ENCODE results near the gene MGST2.
A peak's percentile ranks its signal among the peaks of the same experiment; 100 is the strongest.

Gene MGST2

DNA sequence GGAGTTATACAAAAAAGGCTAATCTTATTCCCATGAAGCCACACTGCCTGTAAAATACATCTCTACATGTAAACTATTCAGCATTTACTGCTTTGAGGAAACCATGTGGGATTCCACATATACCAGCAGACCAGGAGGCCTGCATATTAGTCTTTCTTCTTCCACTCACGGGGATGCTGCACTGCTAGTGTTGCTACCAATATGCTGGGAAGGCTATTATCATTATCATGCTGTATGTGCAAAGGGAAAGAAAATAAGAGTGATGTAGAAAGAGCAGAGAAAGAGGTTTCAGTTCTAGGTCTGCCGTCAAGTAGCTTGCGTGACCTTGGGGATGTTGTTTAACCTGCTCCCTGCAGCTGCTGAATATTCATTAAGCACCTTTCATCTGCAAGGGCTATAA is 61.0 kb downstream of the MGST2 start:
- H3K9ac ChIP-seq (ENCODE audit: low read length) = no peak overlapping the region
- H3K27ac ChIP-seq (ENCODE audit: low read depth, low read length) = no peak overlapping the region
- no peak overlapping the region for H3K4me3 ChIP-seq (ENCODE audit: low read depth, low read length)
- no peaks in the 10 kb centered on the region for H3K27me3 ChIP-seq (ENCODE audit: control insufficient read depth, insufficient read depth, low read length)
- H3K4me1 ChIP-seq (ENCODE audit: control insufficient read depth, insufficient read depth, low read length) = no peaks in the 10 kb centered on the region
- H3K9me3 ChIP-seq (ENCODE audit: control insufficient read depth, insufficient read depth, low read depth, low read length) = no peaks in the 10 kb centered on the region
- no peaks in the 10 kb centered on the region for H3K36me3 ChIP-seq (ENCODE audit: control insufficient read depth, insufficient read depth, low read length)

DNA sequence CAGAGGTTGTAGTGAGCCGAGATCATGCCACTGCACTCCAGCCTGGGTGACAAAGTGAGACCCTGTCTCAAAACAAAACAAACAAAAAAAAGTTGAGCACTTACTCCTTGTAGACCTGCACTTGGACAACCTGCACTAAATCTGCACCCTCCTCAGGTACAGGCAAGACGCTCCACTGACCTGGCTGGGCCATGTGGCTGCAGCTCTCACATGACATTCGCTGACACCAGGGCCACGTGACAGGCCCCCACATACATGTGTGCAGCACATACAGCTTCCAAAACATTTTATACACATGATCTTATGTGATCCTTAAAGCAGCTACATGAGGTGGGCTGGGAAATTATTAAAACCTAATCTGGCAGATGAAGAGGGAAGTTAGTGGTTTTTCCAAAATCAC is 62.5 kb downstream of the MGST2 start:
- Histone ChIP-seq H3K27me3 (ENCODE audit: control insufficient read depth, insufficient read depth, low read length) (no peaks in the 10 kb centered on the region), H3K4me3 (ENCODE audit: low read depth, low read length) (no peak overlapping the region), H3K36me3 (ENCODE audit: control insufficient read depth, insufficient read depth, low read length) (no peaks in the 10 kb centered on the region), H3K9ac (ENCODE audit: low read length) (no peak overlapping the region), H3K4me1 (ENCODE audit: control insufficient read depth, insufficient read depth, low read length) (no peaks in the 10 kb centered on the region), H3K27ac (ENCODE audit: low read depth, low read length) (no peak overlapping the region), H3K9me3 (ENCODE audit: control insufficient read depth, insufficient read depth, low read depth, low read length) (no peaks in the 10 kb centered on the region)

- H3K27ac ChIP-seq (ENCODE audit: low read depth, low read length) = no peak overlapping the region
- no peaks in the 10 kb centered on the region; the same call in 1 of the 2 replicates for H3K4me1 ChIP-seq (ENCODE audit: control insufficient read depth, insufficient read depth, low read length)
- no peak overlapping the region for H3K9ac ChIP-seq (ENCODE audit: low read length)
- no peak overlapping the region for H3K4me3 ChIP-seq (ENCODE audit: low read depth, low read length)
- H3K9me3 ChIP-seq (ENCODE audit: control insufficient read depth, insufficient read depth, low read depth, low read length) = no peaks in the 10 kb centered on the region
- H3K36me3 ChIP-seq (ENCODE audit: control insufficient read depth, insufficient read depth, low read length) = no peaks in the 10 kb centered on the region
- peaks cover 3% of the 10 kb centered on the region; the same call in 1 of the 2 replicates for H3K27me3 ChIP-seq (ENCODE audit: control insufficient read depth, insufficient read depth, low read length)
These were observed 63.2 kb downstream of the MGST2 start for GRCh38 chr4:139728840-139729239.

DNA sequence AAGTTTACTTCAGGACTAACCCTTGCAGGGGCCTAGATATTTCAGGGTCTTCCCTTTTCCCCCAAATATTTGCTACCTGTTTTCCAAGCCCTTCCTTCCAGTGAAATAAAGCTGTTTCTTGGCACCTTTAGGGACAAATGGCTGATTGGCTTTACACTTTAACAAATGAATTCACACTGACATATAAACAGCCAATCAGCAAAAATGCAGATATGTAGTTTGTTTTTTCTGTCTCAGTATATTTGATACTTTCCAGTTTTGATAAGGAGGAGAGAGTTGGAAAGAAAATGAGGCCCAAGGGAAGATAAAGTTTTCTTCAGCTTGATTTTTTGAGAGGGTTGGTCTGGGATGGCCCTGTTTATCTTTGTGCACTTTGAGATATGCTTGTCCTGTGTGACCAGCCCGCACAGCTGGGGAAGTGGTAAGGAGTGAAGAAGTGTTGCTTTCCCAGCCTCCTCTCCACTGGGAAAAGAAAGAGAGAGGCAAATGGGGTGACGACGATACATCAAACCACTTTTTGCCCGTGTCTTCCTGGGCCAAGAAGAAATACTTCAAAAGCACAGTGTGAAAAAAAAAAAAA is 67.5 kb downstream of the MGST2 start:
- Histone ChIP-seq H3K9me3 (ENCODE audit: control insufficient read depth, insufficient read depth, low read depth, low read length) (no peaks in the 10 kb centered on the region), H3K9ac (ENCODE audit: low read length) (no peak overlapping the region), H3K27ac (ENCODE audit: low read depth, low read length) (no peak overlapping the region), H3K27me3 (ENCODE audit: control insufficient read depth, insufficient read depth, low read length) (peaks cover 22% of the 10 kb centered on the region), H3K36me3 (ENCODE audit: control insufficient read depth, insufficient read depth, low read length) (no peaks in the 10 kb centered on the region), H3K4me3 (ENCODE audit: low read depth, low read length) (no peak overlapping the region), H3K4me1 (ENCODE audit: control insufficient read depth, insufficient read depth, low read length) (peaks cover 22% of the 10 kb centered on the region)

GRCh38 chr4:139734201-139734874 is 68.7 kb downstream of the MGST2 start:
- H3K9ac ChIP-seq (ENCODE audit: low read length) = peak overlapping the region; percentile 64

DNA sequence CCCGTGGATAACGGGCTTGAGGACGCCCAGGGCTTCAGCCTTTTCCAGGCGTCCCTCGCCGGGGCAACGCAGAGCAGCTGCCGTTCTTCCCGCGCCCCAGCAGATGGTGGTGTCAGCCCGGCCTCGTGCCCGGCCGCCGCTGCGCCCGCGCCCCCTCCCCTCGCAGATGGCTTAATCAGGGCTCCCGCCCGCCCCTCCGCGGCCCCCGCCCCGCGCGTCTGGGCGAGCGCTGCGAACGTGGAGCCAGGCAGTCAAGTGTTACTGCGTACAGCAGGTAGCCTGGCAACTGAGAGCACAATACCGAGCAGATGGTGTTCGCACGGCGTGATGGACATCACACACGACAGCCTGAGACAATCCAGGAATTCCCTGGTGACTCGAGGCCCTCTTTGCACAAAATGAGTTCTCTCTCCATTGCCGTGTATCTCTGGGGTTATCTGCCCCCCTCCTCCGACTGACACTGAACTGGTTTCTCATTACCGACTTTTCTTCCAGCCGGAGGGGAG is 69.3 kb downstream of the MGST2 start:
- H3K27ac ChIP-seq (ENCODE audit: low read depth, low read length) = no peak overlapping the region; the same call in 1 of the 2 replicates
- peaks cover 22% of the 10 kb centered on the region for H3K4me1 ChIP-seq (ENCODE audit: control insufficient read depth, insufficient read depth, low read length)
- H3K27me3 ChIP-seq (ENCODE audit: control insufficient read depth, insufficient read depth, low read length) = peaks cover 22% of the 10 kb centered on the region
- H3K9me3 ChIP-seq (ENCODE audit: control insufficient read depth, insufficient read depth, low read depth, low read length) = no peaks in the 10 kb centered on the region
- H3K9ac ChIP-seq (ENCODE audit: low read length) = peak overlapping the region; percentile 78
- peak overlapping the region; percentile 68 for H3K4me3 ChIP-seq (ENCODE audit: low read depth, low read length)
- H3K36me3 ChIP-seq (ENCODE audit: control insufficient read depth, insufficient read depth, low read length) = no peaks in the 10 kb centered on the region

More at GRCh38 chr4:139734201-139734874, 68.7 kb downstream of the MGST2 start:
- Histone ChIP-seq H3K36me3 (ENCODE audit: control insufficient read depth, insufficient read depth, low read length) (no peaks in the 10 kb centered on the region), H3K4me3 (ENCODE audit: low read depth, low read length) (peak overlapping the region; percentile 68), H3K9me3 (ENCODE audit: control insufficient read depth, insufficient read depth, low read depth, low read length) (no peaks in the 10 kb centered on the region), H3K4me1 (ENCODE audit: control insufficient read depth, insufficient read depth, low read length) (peaks cover 22% of the 10 kb centered on the region), H3K27ac (ENCODE audit: low read depth, low read length) (no peak overlapping the region), H3K27me3 (ENCODE audit: control insufficient read depth, insufficient read depth, low read length) (peaks cover 22% of the 10 kb centered on the region)

GRCh38 chr4:139735381-139736273 is 70.0 kb downstream of the MGST2 start:
- peak overlapping the region; percentile 78 for H3K9ac ChIP-seq (ENCODE audit: low read length)
- H3K4me3 ChIP-seq (ENCODE audit: low read depth, low read length) = peak overlapping the region; percentile 68
- peak overlapping the region; percentile 63; the same call in 1 of the 2 replicates for H3K27ac ChIP-seq (ENCODE audit: low read depth, low read length)

GRCh38 chr4:139736274-139736660 is 70.6 kb downstream of the MGST2 start:
- Histone ChIP-seq H3K4me3 (ENCODE audit: low read depth, low read length) (peak overlapping the region; percentile 68; the same call in 1 of the 2 replicates), H3K9ac (ENCODE audit: low read length) (no peak overlapping the region), H3K9me3 (ENCODE audit: control insufficient read depth, insufficient read depth, low read depth, low read length) (no peaks in the 10 kb centered on the region), H3K27ac (ENCODE audit: low read depth, low read length) (no peak overlapping the region; the same call in 1 of the 2 replicates), H3K27me3 (ENCODE audit: control insufficient read depth, insufficient read depth, low read length) (peaks cover 22% of the 10 kb centered on the region), H3K4me1 (ENCODE audit: control insufficient read depth, insufficient read depth, low read length) (peaks cover 22% of the 10 kb centered on the region), H3K36me3 (ENCODE audit: control insufficient read depth, insufficient read depth, low read length) (no peaks in the 10 kb centered on the region)

More at GRCh38 chr4:139735381-139736273, 70.0 kb downstream of the MGST2 start:
- Histone ChIP-seq H3K9me3 (ENCODE audit: control insufficient read depth, insufficient read depth, low read depth, low read length) (no peaks in the 10 kb centered on the region), H3K36me3 (ENCODE audit: control insufficient read depth, insufficient read depth, low read length) (no peaks in the 10 kb centered on the region), H3K4me1 (ENCODE audit: control insufficient read depth, insufficient read depth, low read length) (peaks cover 22% of the 10 kb centered on the region), H3K27me3 (ENCODE audit: control insufficient read depth, insufficient read depth, low read length) (peaks cover 22% of the 10 kb centered on the region)

GRCh38 chr4:139736661-139737060 is 71.0 kb downstream of the MGST2 start:
- Histone ChIP-seq H3K27me3 (ENCODE audit: control insufficient read depth, insufficient read depth, low read length) (peaks cover 22% of the 10 kb centered on the region), H3K27ac (ENCODE audit: low read depth, low read length) (no peak overlapping the region), H3K9me3 (ENCODE audit: control insufficient read depth, insufficient read depth, low read depth, low read length) (no peaks in the 10 kb centered on the region), H3K4me1 (ENCODE audit: control insufficient read depth, insufficient read depth, low read length) (peaks cover 22% of the 10 kb centered on the region), H3K9ac (ENCODE audit: low read length) (no peak overlapping the region), H3K36me3 (ENCODE audit: control insufficient read depth, insufficient read depth, low read length) (no peaks in the 10 kb centered on the region), H3K4me3 (ENCODE audit: low read depth, low read length) (no peak overlapping the region)

- no peaks in the 10 kb centered on the region for H3K9me3 ChIP-seq (ENCODE audit: control insufficient read depth, insufficient read depth, low read depth, low read length)
- H3K27me3 ChIP-seq (ENCODE audit: control insufficient read depth, insufficient read depth, low read length) = peaks cover 17% of the 10 kb centered on the region
- H3K36me3 ChIP-seq (ENCODE audit: control insufficient read depth, insufficient read depth, low read length) = no peaks in the 10 kb centered on the region
- no peak overlapping the region for H3K4me3 ChIP-seq (ENCODE audit: low read depth, low read length)
- no peak overlapping the region for H3K27ac ChIP-seq (ENCODE audit: low read depth, low read length)
- no peak overlapping the region for H3K9ac ChIP-seq (ENCODE audit: low read length)
- peaks cover 20% of the 10 kb centered on the region for H3K4me1 ChIP-seq (ENCODE audit: control insufficient read depth, insufficient read depth, low read length)
These were observed 73.4 kb downstream of the MGST2 start for GRCh38 chr4:139738846-139739613.

All from HUES6 (cell line).